GM11168 (cell line): ENCODE measurements around the gene TMEM54.
"Not testable (repeated sequence)": the region's sequence is repeated elsewhere in the genome, so short reads cannot be mapped to it uniquely, and the experiment has no call there.

ENCODE experiments used
- in situ Hi-C: fragments of 300-500 bp; cut with MboI; formaldehyde crosslinking; loops from one replicate; pipeline ENCODE4 v1.12.0; 2022; ENCODE audit warnings: low sequenced_read_pairs; ENCODE audit not compliant: unreplicated experiment

Gene TMEM54

GRCh38 chr1:32920833-32921232, 19.6 kb upstream of the TMEM54 start:
- in situ Hi-C loops: loop anchor here (10.0 kb wide), 1 partner anchor 134 kb away; no protein-coding TSS in a partner anchor

- in situ Hi-C loops: loop anchor here (10.0 kb wide), 1 partner anchor 135 kb away; no protein-coding TSS in a partner anchor
These were observed 18.9 kb upstream of the TMEM54 start for GRCh38 chr1:32919811-32920733.

- in situ Hi-C loops: no loop called here
These were observed 17.0 kb upstream of the TMEM54 start for GRCh38 chr1:32918179-32918578.

GRCh38 chr1:32917521-32917920, 16.3 kb upstream of the TMEM54 start:
- in situ Hi-C loops: no loop called here

GRCh38 chr1:32915766-32916706, 14.8 kb upstream of the TMEM54 start:
- in situ Hi-C loops: no loop called here

GRCh38 chr1:32910319-32910718, 9.1 kb upstream of the TMEM54 start:
- in situ Hi-C loops: no loop called here

- in situ Hi-C loops: no loop called here
These were observed 6.2 kb upstream of the TMEM54 start for GRCh38 chr1:32907435-32907834.

- in situ Hi-C loops: no loop called here
These were observed 5.5 kb upstream of the TMEM54 start for GRCh38 chr1:32906654-32907053.

- in situ Hi-C loops: not testable (repeated sequence)
These were observed 4.4 kb upstream of the TMEM54 start for GRCh38 chr1:32905588-32905987.

- in situ Hi-C loops: no loop called here
These were observed 3.6 kb upstream of the TMEM54 start for GRCh38 chr1:32904797-32905196.

- in situ Hi-C loops: no loop called here
These were observed 3.0 kb upstream of the TMEM54 start for GRCh38 chr1:32903991-32904785.

- in situ Hi-C loops: no loop called here
These were observed 1.3 kb upstream of the TMEM54 start for GRCh38 chr1:32902535-32902920.

- in situ Hi-C loops: no loop called here
These were observed 790 bp upstream of the TMEM54 start for GRCh38 chr1:32901823-32902534.

GRCh38 chr1:32900371-32900955, 726 bp downstream of the TMEM54 start:
- in situ Hi-C loops: no loop called here

GRCh38 chr1:32899586-32900296, 1.4 kb downstream of the TMEM54 start:
- in situ Hi-C loops: no loop called here

GRCh38 chr1:32898958-32899357, 2.2 kb downstream of the TMEM54 start:
- in situ Hi-C loops: no loop called here

- in situ Hi-C loops: no loop called here
These were observed 3.1 kb downstream of the TMEM54 start for GRCh38 chr1:32898056-32898455.
